SK-N-SH (cell line): ENCODE data around the gene PPP1R9A. TPM values are rescaled to one million over a fixed set of nuclear protein-coding genes. Genes with fewer than 3 reads are reported as not detected.

ENCODE experiments used
- CTCF ChIA-PET: fragments of 300-600, 350-600 bp; formaldehyde crosslinking; extraction: SDS; loops from one replicate; lab custom pipeline; 2021; lab: Yijun Ruan, JAX
- POLR2A ChIA-PET: fragments of 350-600 bp; sonication (Branson Sonifier 250); formaldehyde crosslinking; extraction: SDS; loops from one replicate; lab custom pipeline; 2020; ENCODE audit warnings: antibody characterized with exemption, inconsistent platforms; lab: Yijun Ruan, JAX
- DNase-seq: peaks from one replicate; pipeline ENCODE4 v3.0.0; 2012
- H2AFZ ChIP-seq: fragments of 200-600 bp; sonication (generic); 2 replicates; pipeline ENCODE4 v1.8.1; 2016; ENCODE audit warnings: antibody characterized with exemption, mild to moderate bottlenecking, low read depth
- H3F3A ChIP-seq: fragments of 200-600 bp; sonication (generic); replicated peaks from 2 replicates; pipeline ENCODE3; 2016; ENCODE audit warnings: antibody characterized with exemption, mild to moderate bottlenecking; ENCODE audit not compliant: insufficient read depth
- H3K27ac ChIP-seq, 2 experiments: fragments of 200-500 bp in 1 of 2; fragments of 200-600 bp in 1 of 2; sonication (Bioruptor generic) in 1 of 2; sonication (generic), shearing (Covaris generic) in 1 of 2; 2 replicates each; pipeline versions ENCODE4 v1.5.1 to v1.6.1; 2014 to 2016; ENCODE audit warnings: low read depth in 2 of 2, inconsistent platforms in 1 of 2, low read length in 1 of 2, mild to moderate bottlenecking in 1 of 2, mixed read lengths in 1 of 2
- H3K27me3 ChIP-seq: fragments of 200-600 bp; sonication (generic), shearing (Covaris generic); 2 replicates; pipeline ENCODE4 v1.6.1; 2016; ENCODE audit warnings: mixed run types; ENCODE audit not compliant: insufficient read depth
- H3K36me3 ChIP-seq, 2 experiments: fragments of 200-500 bp in 1 of 2; fragments of 200-600 bp in 1 of 2; sonication (Bioruptor generic) in 1 of 2; sonication (generic) in 1 of 2; replicated peaks in 1 of 2; 2 replicates each; pipeline versions ENCODE3 to v1.5.1; 2014 to 2016; ENCODE audit warnings: low read length in 1 of 2, mild to moderate bottlenecking in 1 of 2; ENCODE audit not compliant: insufficient read depth in 2 of 2, control insufficient read depth in 1 of 2
- H3K4me1 ChIP-seq, 2 experiments: fragments of 200-500 bp in 1 of 2; fragments of 200-600 bp in 1 of 2; sonication (Bioruptor generic) in 1 of 2; sonication (generic), shearing (Covaris generic) in 1 of 2; 2 replicates each; pipeline versions ENCODE4 v1.5.1 to v1.6.1; 2014 to 2016; ENCODE audit warnings: low read depth in 1 of 2, low read length in 1 of 2, mixed run types in 1 of 2; ENCODE audit not compliant: insufficient read depth in 2 of 2, control insufficient read depth in 1 of 2
- H3K4me2 ChIP-seq: fragments of 200-600 bp; sonication (generic), shearing (Covaris generic); 2 replicates; pipeline ENCODE4 v1.6.1; 2017; ENCODE audit warnings: mixed run types
- H3K4me3 ChIP-seq, 2 experiments: fragments of 200-500 bp in 1 of 2; fragments of 200-600 bp in 1 of 2; sonication (Bioruptor generic) in 1 of 2; sonication (generic), shearing (Covaris generic) in 1 of 2; 2 replicates each; pipeline versions ENCODE4 v1.5.1 to v1.8.1; 2014 to 2016; ENCODE audit warnings: low read depth in 2 of 2, inconsistent platforms in 1 of 2, low read length in 1 of 2, mild to moderate bottlenecking in 1 of 2, mixed read lengths in 1 of 2, moderate library complexity in 1 of 2
- H3K79me2 ChIP-seq: fragments of 200-600 bp; sonication (generic); 2 replicates; pipeline ENCODE4 v1.8.1; 2017; ENCODE audit warnings: mild to moderate bottlenecking; ENCODE audit not compliant: insufficient read depth
- H3K9ac ChIP-seq: fragments of 200-600 bp; sonication (generic); 2 replicates; pipeline ENCODE4 v1.6.1; 2017; ENCODE audit warnings: mixed run types
- H3K9me2 ChIP-seq: fragments of 200-600 bp; sonication (generic); 2 replicates; pipeline ENCODE4 v1.6.1; 2017; ENCODE audit warnings: mixed run types
- H3K9me3 ChIP-seq: fragments of 200-600 bp; sonication (generic); 2 replicates; pipeline ENCODE4 v1.6.1; 2017; ENCODE audit warnings: mixed run types, mild to moderate bottlenecking, moderate library complexity
- H4K20me1 ChIP-seq: fragments of 200-600 bp; sonication (generic); 2 replicates; pipeline ENCODE4 v1.6.1; 2017; ENCODE audit warnings: mild to moderate bottlenecking, mixed run types; ENCODE audit not compliant: insufficient read depth
- ELF1 ChIP-seq: IDR thresholded peaks from 2 replicates; pipeline ENCODE4 v1.4.0; 2012
- EZH2phosphoT487 ChIP-seq: fragments of 200-600 bp; sonication (generic); IDR thresholded peaks from 2 replicates; pipeline ENCODE4 v1.6.1; 2017; ENCODE audit warnings: low read depth, mixed run types, mild to moderate bottlenecking, antibody characterized with exemption, moderate library complexity, borderline replicate concordance
- FOSL2 ChIP-seq: IDR thresholded peaks from 2 replicates; pipeline ENCODE4 v1.4.0; 2012; ENCODE audit warnings: low read depth, mild to moderate bottlenecking, moderate library complexity, borderline replicate concordance
- FOXJ3 ChIP-seq: sonication (generic); formaldehyde crosslinking; IDR thresholded peaks from 2 replicates; pipeline ENCODE4 v1.5.1; 2020; ENCODE audit warnings: mild to moderate bottlenecking, missing genetic modification reagents
- FOXM1 ChIP-seq: IDR thresholded peaks from 2 replicates; pipeline ENCODE4 v1.4.0; 2012; ENCODE audit warnings: low read depth, mild to moderate bottlenecking
- GABPA ChIP-seq: IDR thresholded peaks from 2 replicates; pipeline ENCODE4 v1.4.0; 2012; ENCODE audit warnings: low read depth, mild to moderate bottlenecking
- GATA2 ChIP-seq: sonication (generic); formaldehyde crosslinking; IDR thresholded peaks from 2 replicates; pipeline ENCODE4 v1.5.0; 2020; ENCODE audit warnings: mild to moderate bottlenecking, missing genetic modification reagents
- JUND ChIP-seq: IDR thresholded peaks from 2 replicates; pipeline ENCODE4 v1.4.0; 2012
- NRF1 ChIP-seq: IDR thresholded peaks from 2 replicates; pipeline ENCODE4 v1.6.1; 2012; ENCODE audit warnings: low read depth, mild to moderate bottlenecking, low read length
- RAD21 ChIP-seq: IDR thresholded peaks from 2 replicates; pipeline ENCODE4 v1.6.1; 2012; ENCODE audit warnings: mild to moderate bottlenecking, low read length
- RFX5 ChIP-seq: IDR thresholded peaks from 2 replicates; pipeline ENCODE4 v1.6.1; 2012; ENCODE audit warnings: mild to moderate bottlenecking, improper control_type of control experiment, low read length
- RXRA ChIP-seq: IDR thresholded peaks from 2 replicates; pipeline ENCODE4 v1.4.0; 2012; ENCODE audit warnings: low read depth, mild to moderate bottlenecking, borderline replicate concordance
- SIN3A ChIP-seq: IDR thresholded peaks from 2 replicates; pipeline ENCODE4 v1.6.1; 2012; ENCODE audit warnings: low read depth, mild to moderate bottlenecking, low read length, moderate library complexity, borderline replicate concordance
- SMC3 ChIP-seq: IDR thresholded peaks from 2 replicates; pipeline ENCODE4 v1.6.1; 2012; ENCODE audit warnings: low read depth, low read length, improper control_type of control experiment
- TAF1 ChIP-seq: IDR thresholded peaks from 2 replicates; pipeline ENCODE4 v1.6.1; 2012; ENCODE audit warnings: low read depth, mild to moderate bottlenecking, low read length, moderate library complexity, borderline replicate concordance
- TCF12 ChIP-seq: IDR thresholded peaks from 2 replicates; pipeline ENCODE4 v1.4.0; 2012
- YY1 ChIP-seq: IDR thresholded peaks from 2 replicates; pipeline ENCODE4 v1.4.0; 2012; ENCODE audit warnings: low read depth, mild to moderate bottlenecking
- polyA plus RNA-seq, 3 experiments: library from polyadenylated mRNA; depleted of rRNA; stranded (reverse); fragments of >200 nt; gene quantifications; 2 replicates each; pipeline ENCODE4 v1.2.3, GENCODE V29; 2012
- TF ChIP-seq, protein P1 (sequence below): IDR thresholded peaks from 2 replicates; pipeline ENCODE4 v1.4.0; 2012; ENCODE audit warnings: low read depth, borderline replicate concordance
- TF ChIP-seq, protein P2 (sequence below): IDR thresholded peaks from 2 replicates; pipeline ENCODE4 v1.4.0; 2012; ENCODE audit warnings: low read depth, borderline replicate concordance
- TF ChIP-seq, protein P3 (sequence below): fragments of 150-350 bp; IDR thresholded peaks from 2 replicates; pipeline ENCODE4 v1.6.1; 2016; ENCODE audit warnings: mild to moderate bottlenecking, low read depth, low read length
- TF ChIP-seq, protein P4 (sequence below): fragments of 150-350 bp; IDR thresholded peaks from 2 replicates; pipeline ENCODE4 v1.6.1; 2017; ENCODE audit warnings: antibody characterized with exemption, low read length, low read depth, borderline replicate concordance
- TF ChIP-seq, protein P5 (sequence below): fragments of 200-600 bp; sonication (generic); IDR thresholded peaks from 2 replicates; pipeline ENCODE4 v1.6.1; 2017; ENCODE audit warnings: antibody characterized with exemption, mild to moderate bottlenecking, moderate library complexity

Gene PPP1R9A
- polyA plus RNA-seq, 1 of the 3 experiments (the other 2 are of a cell fraction) = 0.30 TPM

DNA sequence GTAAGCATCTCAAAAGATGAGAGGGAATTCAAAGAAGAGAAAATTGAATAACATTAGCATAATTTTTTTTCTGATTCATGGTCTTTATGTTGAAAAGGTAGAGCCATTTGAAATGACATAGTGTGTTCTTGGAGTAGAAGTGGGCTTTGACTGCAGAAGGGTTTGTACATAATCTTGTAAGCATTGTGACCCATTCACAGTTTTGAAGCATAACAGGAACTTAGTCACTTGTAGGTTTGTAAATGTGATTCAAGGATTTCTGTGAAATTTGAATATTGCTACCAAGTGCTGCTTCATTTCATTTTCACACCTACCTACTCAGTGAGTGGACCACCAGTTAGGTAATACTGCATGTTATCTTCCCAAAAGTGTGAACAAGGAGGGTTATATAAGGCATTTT lies 348.3 kb downstream of the PPP1R9A start:
- no peak overlapping the region for H2AFZ ChIP-seq
- no peak overlapping the region for H3K4me2 ChIP-seq
- DNase-seq = no peak
- POLR2A ChIA-PET = no interaction called here
- no peaks in the 10 kb centered on the region for H3K9me3 ChIP-seq
- no peaks in the 10 kb centered on the region for H3F3A ChIP-seq
- H3K9ac ChIP-seq = no peak overlapping the region
- no peaks in the 10 kb centered on the region; a peak in 1 of 4 replicates for H3K4me1 ChIP-seq
- H4K20me1 ChIP-seq = no peaks in the 10 kb centered on the region
- TF ChIP-seq JUND (no peak), GATA2 (CRISPR knock-in tag) (no peak), RAD21 (no peak), SIN3A (no peak), FOXM1 (no peak), EZH2phosphoT487 (no peak)
- TF ChIP-seq, protein P1, sequence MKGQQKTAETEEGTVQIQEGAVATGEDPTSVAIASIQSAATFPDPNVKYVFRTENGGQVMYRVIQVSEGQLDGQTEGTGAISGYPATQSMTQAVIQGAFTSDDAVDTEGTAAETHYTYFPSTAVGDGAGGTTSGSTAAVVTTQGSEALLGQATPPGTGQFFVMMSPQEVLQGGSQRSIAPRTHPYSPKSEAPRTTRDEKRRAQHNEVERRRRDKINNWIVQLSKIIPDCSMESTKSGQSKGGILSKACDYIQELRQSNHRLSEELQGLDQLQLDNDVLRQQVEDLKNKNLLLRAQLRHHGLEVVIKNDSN = no peak
- TF ChIP-seq, protein P2, sequence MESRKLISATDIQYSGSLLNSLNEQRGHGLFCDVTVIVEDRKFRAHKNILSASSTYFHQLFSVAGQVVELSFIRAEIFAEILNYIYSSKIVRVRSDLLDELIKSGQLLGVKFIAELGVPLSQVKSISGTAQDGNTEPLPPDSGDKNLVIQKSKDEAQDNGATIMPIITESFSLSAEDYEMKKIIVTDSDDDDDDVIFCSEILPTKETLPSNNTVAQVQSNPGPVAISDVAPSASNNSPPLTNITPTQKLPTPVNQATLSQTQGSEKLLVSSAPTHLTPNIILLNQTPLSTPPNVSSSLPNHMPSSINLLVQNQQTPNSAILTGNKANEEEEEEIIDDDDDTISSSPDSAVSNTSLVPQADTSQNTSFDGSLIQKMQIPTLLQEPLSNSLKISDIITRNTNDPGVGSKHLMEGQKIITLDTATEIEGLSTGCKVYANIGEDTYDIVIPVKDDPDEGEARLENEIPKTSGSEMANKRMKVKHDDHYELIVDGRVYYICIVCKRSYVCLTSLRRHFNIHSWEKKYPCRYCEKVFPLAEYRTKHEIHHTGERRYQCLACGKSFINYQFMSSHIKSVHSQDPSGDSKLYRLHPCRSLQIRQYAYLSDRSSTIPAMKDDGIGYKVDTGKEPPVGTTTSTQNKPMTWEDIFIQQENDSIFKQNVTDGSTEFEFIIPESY = no peak
- TF ChIP-seq, protein P3, sequence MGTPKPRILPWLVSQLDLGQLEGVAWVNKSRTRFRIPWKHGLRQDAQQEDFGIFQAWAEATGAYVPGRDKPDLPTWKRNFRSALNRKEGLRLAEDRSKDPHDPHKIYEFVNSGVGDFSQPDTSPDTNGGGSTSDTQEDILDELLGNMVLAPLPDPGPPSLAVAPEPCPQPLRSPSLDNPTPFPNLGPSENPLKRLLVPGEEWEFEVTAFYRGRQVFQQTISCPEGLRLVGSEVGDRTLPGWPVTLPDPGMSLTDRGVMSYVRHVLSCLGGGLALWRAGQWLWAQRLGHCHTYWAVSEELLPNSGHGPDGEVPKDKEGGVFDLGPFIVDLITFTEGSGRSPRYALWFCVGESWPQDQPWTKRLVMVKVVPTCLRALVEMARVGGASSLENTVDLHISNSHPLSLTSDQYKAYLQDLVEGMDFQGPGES = no peak
- H3K9me2 ChIP-seq = no peaks in the 10 kb centered on the region
- H3K27ac ChIP-seq = no peak overlapping the region
- CTCF ChIA-PET = no interaction called here
- H3K4me3 ChIP-seq = no peak overlapping the region
- H3K36me3 ChIP-seq = no peaks in the 10 kb centered on the region
- no peaks in the 10 kb centered on the region for H3K27me3 ChIP-seq
- H3K79me2 ChIP-seq = no peaks in the 10 kb centered on the region

DNA sequence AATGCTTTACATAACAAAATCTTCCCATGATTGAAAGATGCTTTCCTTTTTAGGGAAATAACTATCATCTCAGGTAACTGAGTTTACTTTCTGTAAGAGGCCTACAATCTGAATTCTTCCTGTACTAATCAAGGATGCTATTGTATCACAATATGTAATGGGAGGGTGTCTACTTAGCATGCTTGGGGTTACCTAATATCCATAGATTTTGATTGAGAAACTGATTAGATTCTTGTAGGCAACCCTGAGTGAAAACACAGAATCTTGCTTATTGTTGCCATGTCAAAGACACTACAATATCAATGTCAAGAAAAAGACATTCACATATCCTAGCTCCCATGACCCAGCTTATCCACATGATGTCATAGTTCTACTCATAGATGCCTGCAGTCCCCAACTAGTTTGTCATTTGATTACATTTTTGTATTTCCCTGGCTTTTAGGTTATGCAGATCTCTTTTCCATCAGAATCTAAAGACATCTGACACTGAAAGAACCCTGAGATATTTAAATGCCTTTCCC lies 354.6 kb downstream of the PPP1R9A start:
- Histone ChIP-seq H3K9me2 (no peaks in the 10 kb centered on the region), H3K27ac (no peak overlapping the region), H3K9me3 (no peaks in the 10 kb centered on the region), H3K36me3 (no peaks in the 10 kb centered on the region), H3K27me3 (no peaks in the 10 kb centered on the region), H3K9ac (no peak overlapping the region), H3K4me1 (no peaks in the 10 kb centered on the region; a peak in 1 of 4 replicates), H4K20me1 (no peaks in the 10 kb centered on the region), H3K79me2 (no peaks in the 10 kb centered on the region), H3K4me3 (no peak overlapping the region), H3F3A (no peaks in the 10 kb centered on the region), H3K4me2 (no peak overlapping the region), H2AFZ (no peak overlapping the region)
- CTCF ChIA-PET = no interaction called here
- no peak for DNase-seq
- POLR2A ChIA-PET = no interaction called here
- TF ChIP-seq, protein P4, sequence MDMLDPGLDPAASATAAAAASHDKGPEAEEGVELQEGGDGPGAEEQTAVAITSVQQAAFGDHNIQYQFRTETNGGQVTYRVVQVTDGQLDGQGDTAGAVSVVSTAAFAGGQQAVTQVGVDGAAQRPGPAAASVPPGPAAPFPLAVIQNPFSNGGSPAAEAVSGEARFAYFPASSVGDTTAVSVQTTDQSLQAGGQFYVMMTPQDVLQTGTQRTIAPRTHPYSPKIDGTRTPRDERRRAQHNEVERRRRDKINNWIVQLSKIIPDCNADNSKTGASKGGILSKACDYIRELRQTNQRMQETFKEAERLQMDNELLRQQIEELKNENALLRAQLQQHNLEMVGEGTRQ = no peak
- TF ChIP-seq YY1 (no peak), TCF12 (no peak), JUND (no peak), GATA2 (CRISPR knock-in tag) (no peak), ELF1 (no peak), TAF1 (no peak), FOSL2 (no peak), GABPA (no peak), RFX5 (no peak), SIN3A (no peak), SMC3 (no peak), EZH2phosphoT487 (no peak), RAD21 (no peak), NRF1 (no peak), RXRA (no peak), FOXJ3 (no peak)
- TF ChIP-seq, protein P5, sequence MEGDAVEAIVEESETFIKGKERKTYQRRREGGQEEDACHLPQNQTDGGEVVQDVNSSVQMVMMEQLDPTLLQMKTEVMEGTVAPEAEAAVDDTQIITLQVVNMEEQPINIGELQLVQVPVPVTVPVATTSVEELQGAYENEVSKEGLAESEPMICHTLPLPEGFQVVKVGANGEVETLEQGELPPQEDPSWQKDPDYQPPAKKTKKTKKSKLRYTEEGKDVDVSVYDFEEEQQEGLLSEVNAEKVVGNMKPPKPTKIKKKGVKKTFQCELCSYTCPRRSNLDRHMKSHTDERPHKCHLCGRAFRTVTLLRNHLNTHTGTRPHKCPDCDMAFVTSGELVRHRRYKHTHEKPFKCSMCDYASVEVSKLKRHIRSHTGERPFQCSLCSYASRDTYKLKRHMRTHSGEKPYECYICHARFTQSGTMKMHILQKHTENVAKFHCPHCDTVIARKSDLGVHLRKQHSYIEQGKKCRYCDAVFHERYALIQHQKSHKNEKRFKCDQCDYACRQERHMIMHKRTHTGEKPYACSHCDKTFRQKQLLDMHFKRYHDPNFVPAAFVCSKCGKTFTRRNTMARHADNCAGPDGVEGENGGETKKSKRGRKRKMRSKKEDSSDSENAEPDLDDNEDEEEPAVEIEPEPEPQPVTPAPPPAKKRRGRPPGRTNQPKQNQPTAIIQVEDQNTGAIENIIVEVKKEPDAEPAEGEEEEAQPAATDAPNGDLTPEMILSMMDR = no peak
- TF ChIP-seq, protein P1 = no peak
